H1 (cell line): Measurements from ENCODE around the gene PAQR8. TPM values are rescaled to one million over a fixed set of nuclear protein-coding genes. Genes with fewer than 3 reads are reported as not detected.
A peak's percentile ranks its signal among the peaks of the same experiment; 100 is the strongest.

ENCODE experiments used
- CBX8 ChIP-seq: fragments of 300-800, 300-1000 bp; sonication (generic); IDR thresholded peaks from 2 replicates; pipeline ENCODE4 v1.7.1; 2016; ENCODE audit warnings: low read depth, low read length, borderline replicate concordance
- EGR1 ChIP-seq: IDR thresholded peaks from 2 replicates; pipeline ENCODE4 v1.6.1; 2011; ENCODE audit warnings: low read depth, low read length, borderline replicate concordance
- HDAC6 ChIP-seq: IDR thresholded peaks from one replicate; pipeline ENCODE4 v1.7.1; 2012; ENCODE audit warnings: low read depth, mild to moderate bottlenecking, inconsistent platforms, low read length, moderate library complexity
- KDM1A ChIP-seq: fragments of 200-600, 300-600 bp; sonication (generic); IDR thresholded peaks from 2 replicates; pipeline ENCODE4 v1.7.1; 2016; ENCODE audit warnings: mild to moderate bottlenecking, low read length, borderline replicate concordance
- KDM4A ChIP-seq: IDR thresholded peaks from one replicate; pipeline ENCODE4 v1.7.1; 2012; ENCODE audit warnings: low read depth, mild to moderate bottlenecking, moderate library complexity, low read length, inconsistent platforms; ENCODE audit not compliant: severe bottlenecking
- PHF8 ChIP-seq: fragments of 200-600 bp; sonication (generic); conservative IDR thresholded peaks from 2 replicates; pipeline ENCODE4 v1.7.1; 2012; ENCODE audit warnings: low read depth, mild to moderate bottlenecking, inconsistent platforms, low read length, moderate library complexity
- RFX5 ChIP-seq: IDR thresholded peaks from 2 replicates; pipeline ENCODE4 v1.6.1; 2011; ENCODE audit warnings: low read depth, low read length, improper control_type of control experiment, borderline replicate concordance
- TEAD4 ChIP-seq: IDR thresholded peaks from 2 replicates; pipeline ENCODE4 v1.6.1; 2012; ENCODE audit warnings: low read depth, low read length, inconsistent platforms, mixed read lengths
- polyA plus RNA-seq, 7 experiments: library from polyadenylated mRNA; depleted of rRNA in 3 of 7; stranded (reverse) in 5 of 7; unstranded in 2 of 7; fragments of >200 nt in 5 of 7; fragments of 200-250 nt in 2 of 7; gene quantifications; 1 replicate in 5 of 7; 2 replicates in 1 of 7; 4 replicates in 1 of 7; pipeline versions ENCODE4 v1.2.1 to v1.2.3, GENCODE V29; 2011 to 2013; ENCODE audit warnings: missing spikeins in 2 of 7, mixed read lengths in 2 of 7
- total RNA-seq: library from RNA; stranded (reverse); fragmentation: NEBNext Ultra II Directional; extraction: Animal tissue kit (Norgen Biotek cat#: 25700); gene quantifications from 2 replicates; pipeline ENCODE4 v1.2.1, GENCODE V29; 2021
- TF ChIP-seq, protein P1 (sequence below): IDR thresholded peaks from 2 replicates; pipeline ENCODE4 v1.6.1; 2012; ENCODE audit warnings: inconsistent platforms

The PAQR8 gene
- total and polyA plus RNA-seq, 2 of the 8 experiments (the other 6 are each of a cell fraction or from before 2014, with no cell fraction given), result 7.6 to 9.6 TPM

- TF ChIP-seq EGR1 (peak; percentile 55; the same call in 1 of the 2 replicates), HDAC6 (no peak), CBX8 (no peak), KDM4A (peak; percentile 89), KDM1A (no peak), TEAD4 (no peak), RFX5 (no peak), PHF8 (peak; percentile 49; the same call in 1 of the 2 replicates)
- TF ChIP-seq, protein P1, sequence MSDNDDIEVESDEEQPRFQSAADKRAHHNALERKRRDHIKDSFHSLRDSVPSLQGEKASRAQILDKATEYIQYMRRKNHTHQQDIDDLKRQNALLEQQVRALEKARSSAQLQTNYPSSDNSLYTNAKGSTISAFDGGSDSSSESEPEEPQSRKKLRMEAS, result no peak
These were observed at the start of gene PAQR8 (continued) for GRCh38 chr6:52361945-52362442.
